GM18505 (cell line): Measurements from ENCODE around the gene EFR3B.
A peak's percentile ranks its signal among the peaks of the same experiment; 100 is the strongest.

Experiments used
- ATAC-seq: cut with Tn5 transposase; IDR thresholded peaks from one replicate; pipeline ENCODE4 v1.9.1; 2021; ENCODE audit not compliant: unreplicated experiment
- POLR2A ChIP-seq: IDR thresholded peaks from 4 replicates; pipeline ENCODE4 v1.6.1; 2011; ENCODE audit warnings: borderline replicate concordance; ENCODE audit not compliant: insufficient read depth, insufficient read length; ENCODE audit errors: extremely low read depth

The EFR3B gene

GRCh38 chr2:25202275-25202674, 160.4 kb downstream of the EFR3B start:
- ATAC-seq: no peak
- TF ChIP-seq POLR2A: no peak

- ATAC-seq: no peak
- TF ChIP-seq POLR2A: peak; percentile 50
Observed at GRCh38 chr2:25204190-25204838, 162.4 kb downstream of the EFR3B start.

GRCh38 chr2:25207078-25207545, 165.2 kb downstream of the EFR3B start:
- TF ChIP-seq POLR2A: no peak
- ATAC-seq: no peak
